Bronchial epithelial cell (primary cell): Measurements from ENCODE around the gene CYB5R2. TPM values are rescaled to one million over a fixed set of nuclear protein-coding genes. Genes with fewer than 3 reads are reported as not detected.
A peak's percentile ranks its signal among the peaks of the same experiment; 100 is the strongest.

Experiments used
- DNase-seq: peaks from one replicate; pipeline ENCODE4 v3.0.0-alpha.2; 2010; ENCODE audit warnings: low read depth
- FAIRE-seq: peaks from 2 replicates; lab custom pipeline; 2011; peaks lifted over from hg19 to GRCh38; lab: Jason Lieb, UNC
- H3K27me3 ChIP-seq: 2 replicates; pipeline ENCODE4 v1.5.1; 2011; ENCODE audit warnings: low read length; ENCODE audit not compliant: control insufficient read depth, insufficient read depth
- H3K36me3 ChIP-seq: 2 replicates; pipeline ENCODE4 v1.5.1; 2011; ENCODE audit warnings: low read length; ENCODE audit not compliant: control insufficient read depth, insufficient read depth
- H3K4me3 ChIP-seq: 2 replicates; pipeline ENCODE4 v1.5.1; 2011; ENCODE audit warnings: mild to moderate bottlenecking, low read depth, low read length, control low read depth
- CTCF ChIP-seq: IDR thresholded peaks from 2 replicates; pipeline ENCODE4 v1.5.1; 2011; ENCODE audit warnings: mild to moderate bottlenecking, moderate library complexity, low read length, control low read depth, inconsistent platforms; ENCODE audit not compliant: insufficient read depth, severe bottlenecking
- total RNA-seq: library from RNA; depleted of rRNA; stranded (reverse); fragments of >200 nt; gene quantifications from 2 replicates; pipeline ENCODE4 v1.2.1, GENCODE V29; 2014

The CYB5R2 gene
- total RNA-seq, 1 donor from 2014 or later: 12.1 TPM

DNA sequence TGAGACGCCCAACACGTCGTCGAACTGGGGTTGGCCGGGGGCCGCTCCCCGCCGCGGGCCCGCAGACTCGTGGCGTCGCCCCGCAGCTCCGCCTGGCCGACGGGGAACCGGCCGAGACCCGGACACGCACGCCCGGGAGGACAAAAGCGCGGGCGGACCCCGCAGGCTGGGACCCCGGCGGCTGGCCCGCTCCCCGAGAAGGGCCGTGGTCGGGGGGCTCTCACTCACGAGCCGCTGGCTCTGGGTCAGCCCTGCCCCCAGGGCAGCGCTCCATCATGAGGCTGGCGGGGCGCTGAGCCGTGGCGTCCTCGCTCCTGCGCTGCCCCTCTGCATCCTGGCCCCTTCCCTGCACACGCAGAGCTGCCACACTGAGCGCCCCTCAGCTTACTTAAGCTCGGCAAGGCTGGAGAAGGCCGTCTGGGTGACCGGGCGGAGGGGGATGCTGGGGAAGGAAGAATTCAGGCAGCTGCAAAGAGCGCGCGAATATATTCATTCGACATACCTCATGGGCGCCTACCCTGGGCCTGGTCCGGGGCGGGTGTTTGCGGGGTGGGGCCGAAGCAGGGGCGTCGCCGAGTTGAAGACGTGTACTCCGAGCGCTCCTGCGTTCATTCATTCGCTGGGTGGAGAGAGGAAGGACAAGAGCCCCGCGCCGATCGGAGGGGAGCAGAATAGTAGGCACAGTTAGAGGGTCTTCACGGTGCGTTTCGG, 579 bp upstream of the CYB5R2 start:
- TF ChIP-seq CTCF: no peak
- H3K27me3 ChIP-seq: no peaks in the 10 kb centered on the region
- no peaks in the 10 kb centered on the region for H3K36me3 ChIP-seq
- DNase-seq: peak; percentile 16
- peak overlapping the region; percentile 49 for H3K4me3 ChIP-seq
- FAIRE-seq: no peak

DNA sequence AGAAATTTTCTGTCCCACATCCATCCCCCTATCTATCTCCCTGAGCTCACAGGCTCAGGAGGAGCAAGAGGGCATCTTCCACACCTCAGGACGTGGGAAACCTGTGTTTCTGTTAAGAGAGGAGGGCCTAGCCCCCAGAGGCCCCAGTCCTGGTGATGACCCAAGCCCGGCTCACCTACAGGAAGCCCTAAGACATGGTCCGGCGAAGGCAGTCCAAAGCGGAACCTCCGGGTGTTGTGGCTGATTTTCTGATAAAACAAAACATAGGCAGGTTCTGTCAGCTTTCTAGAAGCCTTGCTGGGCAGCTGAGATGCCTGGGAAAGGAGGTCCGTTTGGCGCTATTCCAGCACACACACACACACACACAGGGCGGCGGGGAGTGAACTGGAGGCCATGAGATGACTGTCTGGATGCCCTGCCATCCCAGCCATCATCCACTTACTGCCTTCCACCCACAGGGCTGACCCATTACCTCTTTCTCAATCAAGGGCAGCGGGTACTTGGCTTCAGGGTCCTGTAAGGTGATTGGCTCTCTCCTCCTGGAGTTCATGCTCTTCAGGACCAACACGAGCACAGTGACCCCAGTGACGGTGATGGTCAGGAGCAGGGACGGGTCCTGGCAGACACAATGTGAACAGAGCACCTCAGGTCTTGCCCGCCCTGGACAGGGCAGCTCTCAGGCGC, 882 bp downstream of the CYB5R2 start:
- H3K36me3 ChIP-seq: no peaks in the 10 kb centered on the region
- H3K27me3 ChIP-seq: no peaks in the 10 kb centered on the region
- DNase-seq (no peak), FAIRE-seq (no peak)
- H3K4me3 ChIP-seq: no peak overlapping the region
- no peak for TF ChIP-seq CTCF

DNA sequence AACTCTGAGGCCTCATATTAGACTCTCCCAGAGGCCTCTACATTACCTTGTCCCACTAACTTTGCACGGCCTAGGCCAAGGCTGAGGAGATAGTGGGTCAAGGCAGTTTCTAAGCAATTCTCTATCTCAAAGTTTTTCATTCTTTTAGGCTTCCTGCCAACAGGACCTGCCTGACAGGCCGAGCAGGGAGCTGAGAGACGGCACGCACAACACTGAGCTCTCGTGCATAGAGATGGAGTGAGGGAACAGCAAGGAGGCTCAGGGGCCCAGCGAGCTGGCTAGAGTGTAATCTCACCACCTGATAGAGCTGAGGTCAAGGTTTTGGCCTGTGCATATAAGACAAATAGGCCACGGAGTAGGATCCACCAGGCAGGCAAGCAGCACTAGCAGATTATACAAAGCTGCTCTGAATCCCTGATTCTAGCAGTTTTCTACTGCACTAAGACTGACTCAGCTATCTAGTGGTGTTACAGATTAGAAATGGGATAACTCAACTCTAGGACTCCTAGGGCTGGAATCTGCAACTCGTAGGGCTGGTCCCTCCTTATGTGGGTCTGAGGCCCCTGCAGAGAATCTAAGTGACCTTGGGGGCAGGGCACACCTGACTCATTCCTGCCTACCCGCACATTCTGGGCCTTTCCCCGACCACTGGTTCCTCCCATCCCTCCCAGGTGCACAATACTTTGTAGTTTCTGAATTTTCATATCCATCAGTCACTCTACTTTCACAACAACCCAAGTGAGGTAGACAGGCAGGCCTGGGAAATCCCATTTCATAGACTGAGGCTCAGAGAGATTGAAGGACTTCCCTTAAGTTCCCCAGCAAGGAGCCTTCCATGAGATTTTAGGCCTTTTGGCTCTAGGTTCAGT, 1.7 kb downstream of the CYB5R2 start:
- peak; percentile 50 for DNase-seq
- Histone ChIP-seq H3K4me3 (no peak overlapping the region), H3K36me3 (no peaks in the 10 kb centered on the region), H3K27me3 (no peaks in the 10 kb centered on the region)
- TF ChIP-seq CTCF: no peak
- FAIRE-seq: no peak

GRCh38 chr11:7670641-7671040, 2.7 kb downstream of the CYB5R2 start:
- H3K36me3 ChIP-seq: peaks cover 2% of the 10 kb centered on the region
- TF ChIP-seq CTCF: no peak
- H3K27me3 ChIP-seq: no peaks in the 10 kb centered on the region
- peak; percentile 53 for DNase-seq
- no peak for FAIRE-seq
- no peak overlapping the region for H3K4me3 ChIP-seq

- TF ChIP-seq CTCF: no peak
- Histone ChIP-seq H3K4me3 (no peak overlapping the region), H3K27me3 (no peaks in the 10 kb centered on the region), H3K36me3 (peaks cover 2% of the 10 kb centered on the region)
- DNase-seq (peak; percentile 66), FAIRE-seq (peak; percentile 93)
Measured at GRCh38 chr11:7668911-7669310, 4.4 kb downstream of the CYB5R2 start.
